ENCODE measurements around the gene RABGGTA.
"Not testable (repeated sequence)": the region's sequence is repeated elsewhere in the genome, so short reads cannot be mapped to it uniquely, and the experiment has no call there.

Gene RABGGTA

GRCh38 chr14:24238123-24238522 lies 33.3 kb downstream of the RABGGTA start:
- DNase-seq: no peak

- no peak for DNase-seq
Measured at GRCh38 chr14:24237463-24237955, 33.9 kb downstream of the RABGGTA start.

GRCh38 chr14:24236689-24237462 lies 34.5 kb downstream of the RABGGTA start:
- DNase-seq: no peak

- DNase-seq: no peak
Measured at GRCh38 chr14:24235804-24236688, 35.4 kb downstream of the RABGGTA start.

GRCh38 chr14:24234095-24235005 lies 37.0 kb downstream of the RABGGTA start:
- DNase-seq: no peak

GRCh38 chr14:24233538-24233866 lies 37.9 kb downstream of the RABGGTA start:
- no peak for DNase-seq

GRCh38 chr14:24232645-24233537 lies 38.5 kb downstream of the RABGGTA start, which contains the start of gene GMPR2:
GMPR2 (plus strand) TSS chr14:24232929; CDS start chr14:24233254, 325 bp downstream.
- no peak for DNase-seq

GRCh38 chr14:24232121-24232644 lies 39.2 kb downstream of the RABGGTA start, which contains the start of gene NEDD8:
NEDD8 (minus strand) TSS chr14:24232367; CDS start chr14:24232267, 100 bp downstream.
- peak; percentile 98 for DNase-seq

GRCh38 chr14:24231263-24232120 lies 39.9 kb downstream of the RABGGTA start:
- no peak for DNase-seq

GRCh38 chr14:24228902-24229301 lies 42.5 kb downstream of the RABGGTA start:
- no peak for DNase-seq

GRCh38 chr14:24226473-24226872 lies 44.9 kb downstream of the RABGGTA start:
- DNase-seq: no peak

- peak; percentile 88 for DNase-seq
Measured at GRCh38 chr14:24224618-24225071, 46.8 kb downstream of the RABGGTA start.

GRCh38 chr14:24222987-24223386 lies 48.4 kb downstream of the RABGGTA start:
- not testable (repeated sequence) for DNase-seq

GRCh38 chr14:24219521-24219920 lies 51.9 kb downstream of the RABGGTA start:
- no peak for DNase-seq

GRCh38 chr14:24219080-24219479 lies 52.3 kb downstream of the RABGGTA start:
- no peak for DNase-seq

- not testable (repeated sequence) for DNase-seq
Measured at GRCh38 chr14:24216876-24217275, 54.5 kb downstream of the RABGGTA start.

- DNase-seq: no peak
Measured at GRCh38 chr14:24216345-24216699, 55.1 kb downstream of the RABGGTA start.
